Adrenal gland (tissue), 5 donors: ENCODE data around the gene CRYBB1.

Experiments
- CTCF ChIP-seq, 6 experiments: fragments of 450-650 bp in 4 of 6; fragments of 200-600 bp in 2 of 6; sonication (generic) in 1 of 6; IDR thresholded peaks; 1 replicate in 5 of 6; 2 replicates in 1 of 6; pipeline versions ENCODE4 v1.5.1 to v1.8.0; 2016 to 2021; ENCODE audit warnings: antibody characterized with exemption in 6 of 6, mild to moderate bottlenecking in 2 of 6, moderate library complexity in 1 of 6
- POLR2A ChIP-seq, 2 donors: fragments of 450-650 bp; IDR thresholded peaks; one replicate each; pipeline ENCODE4 v1.6.1; 2017; ENCODE audit warnings: antibody characterized with exemption in 2 of 2, mild to moderate bottlenecking in 2 of 2, moderate library complexity in 1 of 2
- donor health status: DM: no; HTN: no; CAD: no.

- TF ChIP-seq CTCF (IDR thresholded peaks at IDR 0.05) (no peak), POLR2A (IDR thresholded peaks at IDR 0.05) (no peak)
Observed at GRCh38 chr22:26563022-26563421, 54.8 kb downstream of the CRYBB1 start.
